ENCODE measurements around the gene MAPKAPK2.
"Not testable (repeated sequence)": the region's sequence is repeated elsewhere in the genome, so short reads cannot be mapped to it uniquely, and the experiment has no call there.

MAPKAPK2 gene

GRCh38 chr1:206684478-206685333, at the start of gene MAPKAPK2:
Gene MAPKAPK2, plus strand, starts transcription at chr1:206684905. Its CDS starts 325 bp downstream, at chr1:206685230.
- peak; percentile 63 for DNase-seq (ENCODE audit: low read depth)

GRCh38 chr1:206635080-206635977, 49.4 kb upstream of the MAPKAPK2 start, which contains the start of gene DYRK3:
Gene DYRK3, plus strand, starts transcription at chr1:206635536. Its CDS starts 168 bp downstream, at chr1:206635704.
- DNase-seq (ENCODE audit: low read depth) = peak; percentile 89

GRCh38 chr1:206635978-206636345, 48.7 kb upstream of the MAPKAPK2 start:
- DNase-seq (ENCODE audit: low read depth) = no peak

DNA sequence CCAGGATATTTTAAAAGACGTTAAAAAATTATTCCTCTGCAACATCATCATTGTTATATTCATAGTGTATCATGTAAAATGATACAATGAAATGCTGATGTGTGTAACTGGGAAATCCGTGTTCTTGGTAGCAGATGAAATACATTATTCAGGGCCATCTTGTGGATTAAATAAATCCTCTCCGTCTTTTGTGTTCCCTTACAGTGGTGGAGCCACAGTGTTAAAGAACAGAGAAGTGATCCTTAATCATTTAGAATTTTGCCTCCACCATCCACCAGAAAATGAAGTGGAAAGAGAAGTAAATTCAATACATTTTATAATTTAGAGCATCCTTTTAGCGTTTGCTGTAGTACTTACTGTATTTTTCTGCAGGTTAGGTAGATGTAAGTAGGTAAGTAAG, 48.0 kb upstream of the MAPKAPK2 start:
- DNase-seq (ENCODE audit: low read depth) = no peak

GRCh38 chr1:206637605-206638004, 47.1 kb upstream of the MAPKAPK2 start:
- no peak for DNase-seq (ENCODE audit: low read depth)

GRCh38 chr1:206642074-206642473, 42.6 kb upstream of the MAPKAPK2 start:
- not testable (repeated sequence) for DNase-seq (ENCODE audit: low read depth)

DNA sequence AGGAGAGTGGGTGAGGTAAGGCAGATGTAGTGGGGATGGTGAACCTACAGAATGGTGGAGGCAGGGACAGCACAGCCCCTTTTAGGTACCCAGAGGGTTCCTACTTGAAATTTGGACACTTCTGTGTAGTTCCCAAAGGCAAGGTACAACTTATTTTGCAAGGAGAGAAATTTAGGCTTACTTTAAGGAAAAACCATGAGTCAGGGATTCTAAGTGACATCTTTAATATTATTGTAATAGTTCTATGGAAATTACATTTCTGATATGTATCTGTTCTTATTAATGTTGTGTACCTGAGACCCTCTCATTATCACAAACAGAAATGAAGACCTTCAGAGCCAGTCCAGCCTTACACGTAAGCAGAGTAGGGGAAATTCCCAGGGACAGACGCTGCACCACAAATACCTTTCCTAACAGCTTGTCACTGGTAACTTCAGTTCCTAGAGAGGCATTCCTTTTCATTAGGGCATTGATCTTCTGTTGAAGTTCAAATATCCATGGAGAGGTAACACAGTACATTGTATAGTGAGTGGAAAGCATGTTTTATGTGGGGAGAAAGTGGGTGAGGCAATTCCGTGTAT, 41.5 kb upstream of the MAPKAPK2 start:
- DNase-seq (ENCODE audit: low read depth) = no peak

- DNase-seq (ENCODE audit: low read depth) = no peak
Measured at GRCh38 chr1:206646504-206646903, 38.2 kb upstream of the MAPKAPK2 start.

DNA sequence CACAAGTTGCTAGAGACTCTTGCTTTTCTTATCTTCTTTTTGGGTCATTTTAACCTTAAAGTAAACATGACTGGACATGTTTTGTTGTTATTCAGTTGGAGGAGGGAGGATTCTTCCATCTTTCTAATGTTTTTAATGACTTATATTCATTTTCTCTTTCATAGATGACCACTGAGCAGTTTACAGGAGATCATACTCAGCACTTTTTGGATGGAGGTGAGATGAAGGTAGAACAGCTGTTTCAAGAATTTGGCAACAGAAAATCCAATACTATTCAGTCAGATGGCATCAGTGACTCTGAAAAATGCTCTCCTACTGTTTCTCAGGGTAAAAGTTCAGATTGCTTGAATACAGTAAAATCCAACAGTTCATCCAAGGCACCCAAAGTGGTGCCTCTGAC, 37.5 kb upstream of the MAPKAPK2 start:
- DNase-seq (ENCODE audit: low read depth) = no peak

DNA sequence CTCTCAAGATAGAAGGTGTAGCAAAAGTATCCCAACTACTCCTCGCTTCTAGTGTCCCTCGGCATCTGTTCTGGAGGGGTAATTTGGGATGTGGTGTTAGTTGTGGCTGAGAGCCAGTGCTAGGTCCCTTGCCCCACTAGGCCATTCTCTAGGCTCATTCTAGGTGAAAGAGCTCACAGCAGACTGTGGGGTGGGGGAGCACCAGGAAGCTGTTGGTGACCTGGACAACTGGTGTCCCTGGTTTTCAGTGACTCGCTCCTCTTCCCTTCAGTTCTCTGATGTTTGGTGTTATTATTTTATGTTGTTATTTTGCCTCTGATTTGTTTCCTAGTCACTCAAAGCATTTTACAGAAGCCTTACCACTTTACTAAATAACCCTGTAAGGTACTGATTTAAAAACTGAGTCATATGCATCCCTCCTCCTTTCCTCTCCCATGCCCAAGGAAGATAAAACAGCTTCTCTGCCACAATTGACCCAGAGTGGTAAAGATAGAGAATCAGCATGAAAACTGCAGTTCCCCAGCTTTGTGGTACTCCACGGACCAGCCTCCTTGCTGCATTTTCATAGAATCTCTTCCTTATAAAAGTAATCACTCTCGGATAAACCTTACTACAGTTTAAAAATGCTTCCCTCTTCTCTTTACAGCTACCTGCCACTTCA, 35.3 kb upstream of the MAPKAPK2 start:
- no peak for DNase-seq (ENCODE audit: low read depth)

DNA sequence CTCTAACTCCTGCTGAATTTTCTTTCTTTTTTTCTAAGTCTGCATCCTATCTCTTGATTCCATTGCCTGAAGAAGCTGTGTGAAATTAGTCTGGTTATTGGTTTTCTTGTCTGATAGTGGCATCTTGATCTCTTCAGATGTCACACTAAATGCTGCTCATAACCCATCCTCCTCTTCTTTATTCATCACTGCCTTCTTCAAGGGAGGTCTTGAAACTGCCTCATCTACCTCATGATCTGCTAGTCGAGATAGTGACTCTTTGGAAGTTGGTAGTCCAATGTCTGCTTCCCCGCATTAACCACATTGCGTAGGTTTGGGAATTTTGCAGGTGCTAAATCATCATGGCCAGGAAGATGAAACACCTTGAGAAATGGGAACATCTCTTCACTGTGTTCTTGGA, 33.7 kb upstream of the MAPKAPK2 start:
- DNase-seq (ENCODE audit: low read depth) = no peak

GRCh38 chr1:206651958-206652890, 32.5 kb upstream of the MAPKAPK2 start:
- no peak for DNase-seq (ENCODE audit: low read depth)

DNA sequence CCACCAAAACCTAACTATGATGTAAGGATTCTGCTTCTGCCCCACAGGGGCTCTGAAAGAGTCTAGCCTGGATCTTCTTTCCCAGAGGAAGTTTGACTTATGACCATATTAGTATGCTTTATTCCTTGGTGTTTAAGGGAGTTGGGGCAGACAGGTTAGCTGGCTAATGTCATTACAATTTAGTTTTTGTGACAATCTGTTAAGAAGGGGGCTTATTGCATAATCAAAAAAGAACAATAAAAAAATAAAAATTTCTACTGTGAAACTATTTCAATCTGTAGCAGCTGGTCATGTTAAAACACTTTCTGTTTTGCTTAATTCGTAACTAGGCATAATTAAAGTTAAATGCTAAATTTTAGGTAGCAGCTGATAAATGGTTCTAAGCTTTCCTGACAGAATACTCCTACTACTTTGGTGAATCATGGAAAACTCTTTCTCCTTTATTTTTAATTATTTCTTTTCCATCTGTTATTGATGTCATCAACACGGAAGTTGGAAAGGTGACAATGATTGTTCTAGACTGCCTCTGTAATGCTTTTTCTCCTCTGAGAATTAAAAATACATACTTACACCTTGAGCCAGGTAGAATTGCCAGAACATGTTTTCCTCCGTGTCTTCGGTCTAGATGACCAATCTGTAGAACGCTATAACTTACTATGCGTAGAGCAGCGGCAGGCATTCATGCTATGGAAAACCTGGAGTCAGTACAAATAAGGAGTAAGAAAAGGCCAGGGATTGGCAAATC, 30.8 kb upstream of the MAPKAPK2 start:
- DNase-seq (ENCODE audit: low read depth) = no peak

DNA sequence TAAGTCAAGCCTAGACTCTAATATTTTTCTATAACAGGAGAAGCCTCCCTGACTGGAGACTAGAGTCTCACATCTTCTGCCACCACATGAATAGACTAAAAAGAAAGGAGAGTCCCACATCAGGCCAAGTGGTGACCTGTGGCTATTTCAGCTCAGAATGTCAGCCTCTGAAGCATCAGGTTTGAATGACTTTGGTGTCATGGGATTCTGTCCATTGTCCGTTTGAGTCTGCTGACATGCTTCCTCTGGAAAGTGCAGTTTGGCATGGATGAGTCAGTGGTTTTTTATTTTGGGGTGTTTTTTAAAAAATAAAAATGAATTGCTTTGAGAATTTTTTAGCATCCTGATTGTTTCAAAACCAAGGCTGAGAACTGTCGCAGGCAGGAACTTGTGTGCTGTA, 29.9 kb upstream of the MAPKAPK2 start:
- no peak for DNase-seq (ENCODE audit: low read depth)

DNA sequence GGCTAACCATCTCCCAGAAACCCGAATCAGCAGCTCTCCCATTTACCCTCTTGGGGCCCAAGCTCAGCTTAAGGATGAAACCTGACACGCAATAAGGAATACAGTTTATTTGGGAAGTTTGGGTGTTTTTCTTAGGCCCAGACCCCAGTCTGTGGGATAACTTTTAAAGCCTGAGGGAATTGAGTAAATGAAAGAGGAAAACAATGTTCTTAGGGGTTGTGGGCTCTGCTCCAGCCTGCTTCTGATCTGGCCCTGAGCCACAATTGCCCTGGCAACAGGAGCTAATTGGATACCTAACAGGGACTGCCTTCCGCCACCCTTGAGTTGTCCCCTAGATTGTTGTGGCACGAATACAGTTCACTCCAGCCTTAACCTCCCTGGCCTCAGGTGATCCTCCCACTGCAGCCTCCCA, 29.2 kb upstream of the MAPKAPK2 start:
- DNase-seq (ENCODE audit: low read depth) = no peak

DNA sequence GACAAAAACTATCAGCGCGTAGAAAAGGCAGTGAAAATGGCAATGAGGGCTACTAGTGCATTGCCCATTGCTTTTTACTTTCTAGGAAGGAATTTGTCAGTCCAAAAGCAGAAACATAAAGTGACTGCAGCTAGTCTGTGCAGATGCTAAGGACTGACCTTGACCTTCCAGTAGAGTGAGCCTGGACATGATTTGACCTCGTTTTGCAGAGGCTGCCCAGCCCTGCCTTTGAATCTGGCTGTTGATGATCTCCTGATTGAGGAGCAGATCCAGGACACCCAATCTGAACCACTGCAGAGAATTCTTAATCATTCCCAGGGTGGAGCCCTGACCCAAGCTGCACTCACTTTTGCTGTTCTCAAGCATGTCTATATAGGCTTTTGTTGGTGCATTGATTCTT, 27.8 kb upstream of the MAPKAPK2 start:
- DNase-seq (ENCODE audit: low read depth) = no peak

GRCh38 chr1:206657751-206658150, 27.0 kb upstream of the MAPKAPK2 start:
- DNase-seq (ENCODE audit: low read depth) = no peak

DNA sequence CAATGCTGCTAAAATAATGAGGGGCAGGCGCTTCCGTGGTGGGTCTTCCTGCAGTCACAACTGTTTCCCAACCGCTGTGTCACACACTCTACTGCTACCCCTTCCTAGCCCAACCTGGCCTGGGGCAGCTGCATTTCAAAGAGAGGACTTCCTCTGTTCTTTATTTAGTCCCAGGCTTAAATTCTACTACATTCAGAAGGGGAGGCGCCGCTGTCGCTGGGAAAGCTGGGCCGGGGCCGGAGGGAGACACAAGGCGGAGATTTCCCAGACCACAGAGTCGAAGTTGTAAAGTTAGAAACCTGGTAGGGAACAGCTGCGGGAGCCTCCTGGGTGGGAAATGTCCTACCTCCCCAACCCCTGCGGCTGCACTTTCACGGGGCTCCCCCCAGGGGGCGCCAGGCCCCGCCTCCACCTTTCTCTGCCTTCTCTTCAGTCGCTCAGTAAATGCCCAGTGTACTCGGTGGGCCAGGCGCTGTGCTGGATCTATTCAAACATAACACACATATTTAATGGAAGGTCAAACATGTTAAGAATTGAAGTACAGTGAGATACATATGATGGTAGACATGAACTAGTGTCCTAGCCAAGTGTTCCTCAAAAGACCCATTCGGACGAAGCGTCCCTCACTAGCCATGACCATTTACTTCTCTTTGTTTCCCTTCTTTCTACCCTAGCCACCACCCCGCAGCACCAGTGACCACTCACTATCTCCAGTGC, 26.3 kb upstream of the MAPKAPK2 start:
- no peak for DNase-seq (ENCODE audit: low read depth)

- no peak for DNase-seq (ENCODE audit: low read depth)
Measured at GRCh38 chr1:206658981-206659273, 25.8 kb upstream of the MAPKAPK2 start.

GRCh38 chr1:206660136-206660535, 24.6 kb upstream of the MAPKAPK2 start:
- no peak for DNase-seq (ENCODE audit: low read depth)
